B cell (primary cell): ENCODE results near the gene OR8J1. TPM values are rescaled to one million over a fixed set of nuclear protein-coding genes. Genes with fewer than 3 reads are reported as not detected.

Experiments used
- ATAC-seq: fragments of 200-7000 bp; cut with Tn5 transposase; one replicate; pipeline ENCODE4 v1.10.0; 2021; ENCODE audit warnings: low read depth, mild to moderate bottlenecking, moderate number of reproducible peaks, moderate library complexity
- CTCF ChIA-PET: fragments of 350-600 bp; sonication (Branson Sonifier 250); formaldehyde crosslinking; loops from one replicate; lab custom pipeline; 2021; ENCODE audit warnings: antibody characterized with exemption, inconsistent platforms; lab: Charles Lee
- POLR2A ChIA-PET: fragments of 350-600 bp; sonication (Branson Sonifier 250); formaldehyde crosslinking; loops from one replicate; lab custom pipeline; 2021; ENCODE audit warnings: antibody characterized with exemption; lab: Charles Lee
- DNase-seq: peaks from one replicate; pipeline ENCODE4 v3.0.0; 2013
- H2AFZ ChIP-seq: 2 replicates; pipeline ENCODE4 v1.6.1; 2012; ENCODE audit warnings: mild to moderate bottlenecking, low read depth, low read length; ENCODE audit not compliant: insufficient read depth, poor library complexity, severe bottlenecking
- H3K27ac ChIP-seq, 2 donors: 1 replicate in 1 of 2; 2 replicates in 1 of 2; pipeline ENCODE4 v1.5.1; 2012 to 2013; ENCODE audit warnings: low read length in 2 of 2, mild to moderate bottlenecking in 2 of 2, moderate library complexity in 1 of 2
- H3K27me3 ChIP-seq, 4 experiments: fragments of 200-600 bp in 1 of 4; sonication (generic) in 1 of 4; replicated peaks in 1 of 4; 1 replicate in 2 of 4; 2 replicates in 2 of 4; pipeline versions ENCODE4 v1.6.1 to v1.7.0; 2013 to 2016; ENCODE audit warnings: low read length in 3 of 4, mild to moderate bottlenecking in 2 of 4, mixed read lengths in 1 of 4, moderate library complexity in 1 of 4; ENCODE audit not compliant: insufficient read depth in 4 of 4, control insufficient read depth in 3 of 4; ENCODE audit errors: control extremely low read depth in 1 of 4
- H3K36me3 ChIP-seq, 2 experiments: replicated peaks in 1 of 2; 1 replicate in 1 of 2; 2 replicates in 1 of 2; pipeline versions ENCODE4 v1.6.1 to v1.7.1; 2013; ENCODE audit warnings: low read length in 1 of 2; ENCODE audit not compliant: insufficient read depth in 2 of 2, control insufficient read depth in 1 of 2; ENCODE audit errors: control extremely low read depth in 1 of 2, extremely low read depth in 1 of 2
- H3K4me1 ChIP-seq, 2 donors: fragments of 200-600 bp in 1 of 2; sonication (generic) in 1 of 2; 1 replicate in 1 of 2; 2 replicates in 1 of 2; pipeline versions ENCODE4 v1.5.1 to v1.6.1; 2013 to 2017; ENCODE audit warnings: low read length in 2 of 2; ENCODE audit not compliant: control insufficient read depth in 2 of 2, insufficient read depth in 2 of 2
- H3K4me2 ChIP-seq: replicated peaks from 2 replicates; pipeline ENCODE3; 2012; ENCODE audit warnings: mild to moderate bottlenecking, low read depth, low read length; ENCODE audit not compliant: poor library complexity, severe bottlenecking
- H3K4me3 ChIP-seq, 5 experiments: fragments of 200-600 bp in 1 of 5; sonication (generic) in 1 of 5; 1 replicate in 3 of 5; 2 replicates in 2 of 5; pipeline versions ENCODE4 v1.5.1 to v1.7.0; 2011 to 2016; ENCODE audit warnings: low read length in 4 of 5, mild to moderate bottlenecking in 4 of 5, low read depth in 2 of 5, control low read depth in 1 of 5, moderate library complexity in 1 of 5; ENCODE audit not compliant: insufficient read depth in 1 of 5; ENCODE audit errors: control extremely low read depth in 1 of 5, extremely low read depth in 1 of 5
- H3K79me2 ChIP-seq: fragments of 200-600 bp; sonication (generic); one replicate; pipeline ENCODE4 v1.6.0; 2016; ENCODE audit warnings: low read length; ENCODE audit not compliant: control insufficient read depth, insufficient read depth
- H3K9ac ChIP-seq: fragments of 200-600 bp; sonication (generic); 2 replicates; pipeline ENCODE4 v1.6.1; 2017; ENCODE audit warnings: mild to moderate bottlenecking, low read length, moderate library complexity
- H3K9me3 ChIP-seq, 3 donors: one replicate each; pipeline versions ENCODE4 v1.6.1 to v1.7.1; 2013; ENCODE audit warnings: low read length in 2 of 3; ENCODE audit not compliant: control insufficient read depth in 2 of 3, insufficient read depth in 1 of 3; ENCODE audit errors: control extremely low read depth in 1 of 3
- H4K20me1 ChIP-seq: 2 replicates; pipeline ENCODE4 v1.6.0; 2012; ENCODE audit warnings: mild to moderate bottlenecking, low read length; ENCODE audit not compliant: insufficient read depth, control insufficient read depth, poor library complexity, severe bottlenecking
- H3K27ac Mint-ChIP-seq: one replicate; pipeline ENCODE4 v1.8.0; 2021; ENCODE audit warnings: mixed read lengths
- H3K27me3 Mint-ChIP-seq: one replicate; pipeline ENCODE4 v1.8.0; 2021; ENCODE audit warnings: mixed read lengths
- H3K4me1 Mint-ChIP-seq: one replicate; pipeline ENCODE4 v1.8.0; 2021; ENCODE audit warnings: mixed read lengths
- H3K4me3 Mint-ChIP-seq: one replicate; pipeline ENCODE4 v1.8.0; 2021; ENCODE audit warnings: mixed read lengths
- H3K9me3 Mint-ChIP-seq: one replicate; pipeline ENCODE4 v1.8.0; 2022; ENCODE audit warnings: mixed read lengths; ENCODE audit not compliant: insufficient read depth
- EZH2 ChIP-seq: IDR thresholded peaks from 2 replicates; pipeline ENCODE4 v1.6.1; 2012; ENCODE audit warnings: borderline replicate concordance, low read depth, mild to moderate bottlenecking, moderate library complexity, low read length; ENCODE audit not compliant: insufficient read depth, poor library complexity, severe bottlenecking
- WGBS: methylation state at CpG from one replicate; pipeline ENCODE4 v1.1.5; 2013; ENCODE audit warnings: missing lambda C conversion rate; ENCODE audit not compliant: insufficient coverage; 5-methylcytosine and 5-hydroxymethylcytosine counted together
- intact Hi-C: fragments of 100-400 bp; cut with micrococcal nuclease; formaldehyde crosslinking; loops from one replicate; pipeline ENCODE4 v1.10.0; 2022
- polyA minus RNA-seq: library from RNA; depleted of rRNA, polyadenylated mRNA; stranded (reverse); fragments of >200 nt; gene quantifications from 2 replicates; pipeline ENCODE4 v1.2.3, GENCODE V29; 2012
- polyA plus RNA-seq: library from polyadenylated mRNA; depleted of rRNA; stranded (reverse); fragments of >200 nt; gene quantifications from 2 replicates; pipeline ENCODE4 v1.2.3, GENCODE V29; 2012
- total RNA-seq, 2 donors: library from RNA; stranded (reverse); fragments of 120-200 nt in 1 of 2; gene quantifications; 1 replicate in 1 of 2; 2 replicates in 1 of 2; pipeline versions ENCODE4 v1.2.3 to v1.2.4, GENCODE V29; 2013 to 2022
- TF ChIP-seq, protein P1 (sequence below): fragments of 200-600 bp; IDR thresholded peaks from one replicate; pipeline ENCODE4 v1.8.0; 2022; ENCODE audit warnings: antibody characterized with exemption, mild to moderate bottlenecking

Gene OR8J1, protein sequence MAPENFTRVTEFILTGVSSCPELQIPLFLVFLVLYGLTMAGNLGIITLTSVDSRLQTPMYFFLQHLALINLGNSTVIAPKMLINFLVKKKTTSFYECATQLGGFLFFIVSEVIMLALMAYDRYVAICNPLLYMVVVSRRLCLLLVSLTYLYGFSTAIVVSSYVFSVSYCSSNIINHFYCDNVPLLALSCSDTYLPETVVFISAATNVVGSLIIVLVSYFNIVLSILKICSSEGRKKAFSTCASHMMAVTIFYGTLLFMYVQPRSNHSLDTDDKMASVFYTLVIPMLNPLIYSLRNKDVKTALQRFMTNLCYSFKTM
- total RNA-seq: not detected in 2 replicates
- total RNA-seq (2013): not detected
- polyA plus RNA-seq: not detected in 2 replicates
- polyA minus RNA-seq: not detected in 2 replicates

DNA sequence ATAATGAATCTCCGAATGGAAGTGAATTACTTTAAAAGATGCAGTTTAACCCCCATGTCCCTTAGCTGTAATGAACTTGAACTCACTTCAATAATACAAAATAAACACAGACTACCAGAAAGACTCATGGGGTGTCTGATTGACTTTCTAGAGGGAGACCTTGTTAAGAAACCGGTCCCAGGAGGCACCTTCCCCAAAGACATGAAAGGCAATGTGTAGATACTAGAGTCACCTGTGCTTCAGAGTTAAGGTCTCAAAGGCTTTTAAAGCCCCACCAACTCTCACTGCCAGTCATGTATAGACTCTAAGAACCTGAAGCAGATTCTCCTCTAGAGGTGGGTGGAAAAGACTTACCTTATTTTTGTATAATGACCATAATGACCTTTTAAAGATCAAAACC is at the start of gene OR8J1:
Gene OR8J1 (plus strand): TSS at position 301 of the 400 bp plus-strand sequence. CDS start 5,956 bp downstream, outside the sequence.
- no peaks in the 10 kb centered on the region for H3K4me1 Mint-ChIP-seq
- Histone ChIP-seq H3K27ac (no peak within 1 kb of the TSS), H3K36me3 (no peaks in the 10 kb centered on the region), H3K27me3 (no peaks in the 10 kb centered on the region), H3K4me3 (no peak within 1 kb of the TSS), H3K4me1 (no peaks in the 10 kb centered on the region), H3K4me2 (no peak within 1 kb of the TSS), H3K79me2 (no peaks in the 10 kb centered on the region), H4K20me1 (no peaks in the 10 kb centered on the region), H2AFZ (no peak within 1 kb of the TSS), H3K9me3 (no peaks in the 10 kb centered on the region), H3K9ac (no peak within 1 kb of the TSS)
- H3K9me3 Mint-ChIP-seq: peaks cover 3% of the 10 kb centered on the region
- WGBS: no CpG with 5 or more reads among the region's 2 CpGs
- ATAC-seq (no peak), DNase-seq (no peak)
- TF ChIP-seq EZH2: no peak
- TF ChIP-seq, protein P1, sequence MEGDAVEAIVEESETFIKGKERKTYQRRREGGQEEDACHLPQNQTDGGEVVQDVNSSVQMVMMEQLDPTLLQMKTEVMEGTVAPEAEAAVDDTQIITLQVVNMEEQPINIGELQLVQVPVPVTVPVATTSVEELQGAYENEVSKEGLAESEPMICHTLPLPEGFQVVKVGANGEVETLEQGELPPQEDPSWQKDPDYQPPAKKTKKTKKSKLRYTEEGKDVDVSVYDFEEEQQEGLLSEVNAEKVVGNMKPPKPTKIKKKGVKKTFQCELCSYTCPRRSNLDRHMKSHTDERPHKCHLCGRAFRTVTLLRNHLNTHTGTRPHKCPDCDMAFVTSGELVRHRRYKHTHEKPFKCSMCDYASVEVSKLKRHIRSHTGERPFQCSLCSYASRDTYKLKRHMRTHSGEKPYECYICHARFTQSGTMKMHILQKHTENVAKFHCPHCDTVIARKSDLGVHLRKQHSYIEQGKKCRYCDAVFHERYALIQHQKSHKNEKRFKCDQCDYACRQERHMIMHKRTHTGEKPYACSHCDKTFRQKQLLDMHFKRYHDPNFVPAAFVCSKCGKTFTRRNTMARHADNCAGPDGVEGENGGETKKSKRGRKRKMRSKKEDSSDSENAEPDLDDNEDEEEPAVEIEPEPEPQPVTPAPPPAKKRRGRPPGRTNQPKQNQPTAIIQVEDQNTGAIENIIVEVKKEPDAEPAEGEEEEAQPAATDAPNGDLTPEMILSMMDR: no peak
- ChIA-PET CTCF (no interaction called here), POLR2A (no interaction called here)
- H3K27ac Mint-ChIP-seq: no peak within 1 kb of the TSS
- intact Hi-C loops: no loop called here
- no peaks in the 10 kb centered on the region for H3K27me3 Mint-ChIP-seq
- no peak within 1 kb of the TSS for H3K4me3 Mint-ChIP-seq

DNA sequence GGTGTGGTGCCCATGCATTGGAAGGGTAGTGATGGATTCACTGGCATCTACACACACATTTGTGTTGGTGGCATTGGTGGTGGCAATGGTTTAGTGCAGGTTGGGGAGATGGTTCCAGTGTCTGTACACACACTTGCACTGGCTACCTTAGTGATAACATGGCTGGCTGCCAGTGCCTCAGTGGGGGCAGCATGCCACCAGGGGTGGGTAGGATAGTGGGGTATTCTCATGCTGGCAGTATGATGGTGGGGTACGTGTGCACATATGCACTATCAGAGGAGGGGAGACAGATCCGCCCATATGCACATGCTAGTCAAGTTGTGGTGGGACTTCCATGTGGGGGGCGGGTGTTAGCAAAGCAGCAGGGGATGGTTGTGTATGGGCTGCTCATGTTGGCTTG is 46.3 kb upstream of the OR8J1 start:
- H3K36me3 ChIP-seq: no peaks in the 10 kb centered on the region
- DNase-seq: no peak
- intact Hi-C loops: no loop called here
- ATAC-seq: no peak
- H3K4me3 ChIP-seq: no peak overlapping the region
- H3K27me3 ChIP-seq: no peaks in the 10 kb centered on the region
- Mint-ChIP-seq H3K4me3 (no peak overlapping the region), H3K27me3 (no peaks in the 10 kb centered on the region), H3K4me1 (no peaks in the 10 kb centered on the region), H3K27ac (no peak overlapping the region), H3K9me3 (peaks cover 9% of the 10 kb centered on the region)
- no peak overlapping the region for H3K4me2 ChIP-seq
- H3K9ac ChIP-seq: no peak overlapping the region
- peaks cover 0 to 7% (median 0%) of the 10 kb centered on the region in 3 donors for H3K9me3 ChIP-seq
- H3K79me2 ChIP-seq: no peaks in the 10 kb centered on the region
- H3K27ac ChIP-seq: no peak overlapping the region
- no peak overlapping the region for H2AFZ ChIP-seq
- TF ChIP-seq, protein P1: no peak
- no peak for TF ChIP-seq EZH2
- POLR2A ChIA-PET: no interaction called here
- CTCF ChIA-PET: no interaction called here
- H3K4me1 ChIP-seq: no peaks in the 10 kb centered on the region
- no peaks in the 10 kb centered on the region for H4K20me1 ChIP-seq
- WGBS: 89% methylated on average over 3 of the region's 3 CpGs
